DOHH2 (cell line): ENCODE data around the gene TRPM4.

ENCODE experiments used
- H3F3A ChIP-seq: fragments of 200-600 bp; sonication (generic), shearing (Covaris generic); 2 replicates; pipeline ENCODE4 v1.6.0; 2016; ENCODE audit warnings: antibody characterized with exemption, mild to moderate bottlenecking; ENCODE audit not compliant: control insufficient read depth, insufficient read depth
- H3K27ac ChIP-seq: fragments of 200-600 bp; sonication (generic); 2 replicates; pipeline ENCODE4 v1.5.1; 2014; ENCODE audit warnings: low read depth, mild to moderate bottlenecking, low read length, moderate library complexity
- H3K27me3 ChIP-seq: fragments of 200-600 bp; sonication (generic); 2 replicates; pipeline ENCODE4 v1.6.1; 2014; ENCODE audit warnings: mild to moderate bottlenecking, low read length, mixed read lengths; ENCODE audit not compliant: control insufficient read depth
- H3K36me3 ChIP-seq: fragments of 200-600 bp; sonication (generic); 2 replicates; pipeline ENCODE4 v1.6.1; 2014; ENCODE audit warnings: mild to moderate bottlenecking, low read length, moderate library complexity, mixed read lengths; ENCODE audit not compliant: control insufficient read depth
- H3K4me1 ChIP-seq: fragments of 200-600 bp; sonication (generic); 2 replicates; pipeline ENCODE4 v1.6.1; 2014; ENCODE audit warnings: mild to moderate bottlenecking, low read length, mixed read lengths; ENCODE audit not compliant: control insufficient read depth
- H3K4me2 ChIP-seq: fragments of 200-600 bp; sonication (generic); 2 replicates; pipeline ENCODE4 v1.6.0; 2014; ENCODE audit warnings: mild to moderate bottlenecking, low read length, moderate library complexity
- H3K4me3 ChIP-seq: fragments of 200-600 bp; sonication (generic); 2 replicates; pipeline ENCODE4 v1.5.1; 2014; ENCODE audit warnings: mild to moderate bottlenecking, low read length, mixed read lengths
- H3K79me2 ChIP-seq: fragments of 200-600 bp; sonication (generic); 2 replicates; pipeline ENCODE4 v1.6.1; 2014; ENCODE audit warnings: mild to moderate bottlenecking, low read length, mixed read lengths; ENCODE audit not compliant: control insufficient read depth
- H3K9me2 ChIP-seq: fragments of 200-600 bp; sonication (generic); replicated peaks from 2 replicates; pipeline ENCODE4 v1.6.1; 2014; ENCODE audit warnings: mild to moderate bottlenecking, low read length, mixed read lengths; ENCODE audit not compliant: control insufficient read depth
- H3K9me3 ChIP-seq: fragments of 200-600 bp; sonication (generic); 2 replicates; pipeline ENCODE4 v1.6.1; 2014; ENCODE audit warnings: antibody characterized with exemption, low read length, mixed read lengths; ENCODE audit not compliant: control insufficient read depth, insufficient read depth
- H4K20me1 ChIP-seq: fragments of 200-600 bp; sonication (generic); 2 replicates; pipeline ENCODE4 v1.6.0; 2014; ENCODE audit warnings: low read depth, mild to moderate bottlenecking, antibody characterized with exemption, low read length, moderate library complexity; ENCODE audit not compliant: control insufficient read depth, insufficient read depth
- CTCF ChIP-seq: fragments of 200-600 bp; sonication (generic); IDR thresholded peaks from one replicate; pipeline ENCODE4 v1.5.1; 2014; ENCODE audit warnings: antibody characterized with exemption, mild to moderate bottlenecking, low read depth, low read length; ENCODE audit not compliant: poor library complexity, severe bottlenecking
- EZH2phosphoT487 ChIP-seq: fragments of 200-600 bp; sonication (generic); IDR thresholded peaks from 2 replicates; pipeline ENCODE4 v1.6.1; 2017; ENCODE audit warnings: borderline replicate concordance, mild to moderate bottlenecking, antibody characterized with exemption, low read length, moderate library complexity, mixed read lengths

Gene TRPM4

GRCh38 chr19:49214701-49215100 is 57.1 kb downstream of the TRPM4 start:
- H3K4me2 ChIP-seq: no peak overlapping the region
- no peak overlapping the region for H3K4me3 ChIP-seq
- no peaks in the 10 kb centered on the region for H3K79me2 ChIP-seq
- no peaks in the 10 kb centered on the region for H4K20me1 ChIP-seq
- H3F3A ChIP-seq: peaks cover 5% of the 10 kb centered on the region; the same call in 1 of the 2 replicates
- H3K36me3 ChIP-seq: no peaks in the 10 kb centered on the region
- peaks cover 30% of the 10 kb centered on the region for H3K4me1 ChIP-seq
- TF ChIP-seq EZH2phosphoT487: no peak
- no peak for TF ChIP-seq CTCF
- H3K9me3 ChIP-seq: no peaks in the 10 kb centered on the region
- H3K27me3 ChIP-seq: 0 out of 2 replicates have a peak, but pooled peaks cover 3% of the 10 kb centered on the region
- H3K9me2 ChIP-seq: no peaks in the 10 kb centered on the region
- H3K27ac ChIP-seq: no peak overlapping the region

- H3F3A ChIP-seq: peaks cover 5% of the 10 kb centered on the region; the same call in 1 of the 2 replicates
- H3K4me1 ChIP-seq: peaks cover 30% of the 10 kb centered on the region
- no peaks in the 10 kb centered on the region for H4K20me1 ChIP-seq
- no peaks in the 10 kb centered on the region for H3K9me2 ChIP-seq
- no peaks in the 10 kb centered on the region for H3K79me2 ChIP-seq
- no peaks in the 10 kb centered on the region for H3K36me3 ChIP-seq
- H3K27ac ChIP-seq: no peak overlapping the region
- no peak overlapping the region for H3K4me3 ChIP-seq
- 0 out of 2 replicates have a peak, but pooled peaks cover 3% of the 10 kb centered on the region for H3K27me3 ChIP-seq
- TF ChIP-seq EZH2phosphoT487 (no peak), CTCF (no peak)
- no peaks in the 10 kb centered on the region for H3K9me3 ChIP-seq
- no peak overlapping the region for H3K4me2 ChIP-seq
Observed at GRCh38 chr19:49216071-49216470, 58.5 kb downstream of the TRPM4 start.

GRCh38 chr19:49217382-49217781 is 59.8 kb downstream of the TRPM4 start:
- H3K27me3 ChIP-seq: 0 out of 2 replicates have a peak, but pooled peaks cover 3% of the 10 kb centered on the region
- H3K9me2 ChIP-seq: no peaks in the 10 kb centered on the region
- no peaks in the 10 kb centered on the region for H3K79me2 ChIP-seq
- H3K4me3 ChIP-seq: no peak overlapping the region
- no peak overlapping the region for H3K4me2 ChIP-seq
- H4K20me1 ChIP-seq: no peaks in the 10 kb centered on the region
- peaks cover 18% of the 10 kb centered on the region for H3K4me1 ChIP-seq
- no peaks in the 10 kb centered on the region for H3K36me3 ChIP-seq
- H3K27ac ChIP-seq: no peak overlapping the region
- H3F3A ChIP-seq: peaks cover under 1% of the 10 kb centered on the region; the same call in 1 of the 2 replicates
- TF ChIP-seq CTCF (no peak), EZH2phosphoT487 (no peak)
- no peaks in the 10 kb centered on the region for H3K9me3 ChIP-seq
